ENCODE measurements around the gene MAD1L1. TPM values are rescaled to one million over a fixed set of nuclear protein-coding genes. Genes with fewer than 3 reads are reported as not detected.

The MAD1L1 gene
- total RNA-seq, 1 experiment from 2014 or later, result 43.8 TPM

DNA sequence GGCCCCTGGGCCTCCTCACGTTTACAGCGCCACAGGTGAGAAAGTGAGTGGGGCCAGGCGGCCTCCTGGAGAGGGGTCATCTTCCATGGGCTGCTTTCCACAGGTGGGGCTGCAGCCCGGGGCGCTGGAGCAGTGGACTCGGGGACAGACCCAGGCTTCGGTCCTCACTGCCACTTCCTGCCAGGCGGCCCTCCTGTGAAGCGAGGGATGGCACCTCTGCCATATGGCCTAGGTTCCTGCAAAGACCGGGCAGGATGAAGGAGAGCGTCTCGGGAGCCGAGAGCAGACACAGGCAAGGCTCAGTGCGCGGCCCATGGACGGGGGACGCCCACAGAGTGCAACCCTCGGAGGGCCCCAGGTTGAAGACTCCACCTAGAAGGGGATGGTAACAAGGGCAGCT is 106.8 kb downstream of the MAD1L1 start:
- Mint-ChIP-seq H3K27me3 (ENCODE audit: low read depth) (no peaks in the 10 kb centered on the region), H3K36me3 (no peaks in the 10 kb centered on the region; the same call in 1 of the 2 replicates), H3K27ac (no peak overlapping the region), H3K9me3 (no peaks in the 10 kb centered on the region), H3K4me3 (no peak overlapping the region), H3K4me1 (no peaks in the 10 kb centered on the region)
- ATAC-seq, result no peak
- no peak for TF ChIP-seq NFE2L1 (CRISPR knock-in tag; IDR thresholded peaks at IDR 0.05)
- TF ChIP-seq FOXK1 (CRISPR knock-in tag; IDR thresholded peaks at IDR 0.05), result no peak
- TF ChIP-seq, protein P1, sequence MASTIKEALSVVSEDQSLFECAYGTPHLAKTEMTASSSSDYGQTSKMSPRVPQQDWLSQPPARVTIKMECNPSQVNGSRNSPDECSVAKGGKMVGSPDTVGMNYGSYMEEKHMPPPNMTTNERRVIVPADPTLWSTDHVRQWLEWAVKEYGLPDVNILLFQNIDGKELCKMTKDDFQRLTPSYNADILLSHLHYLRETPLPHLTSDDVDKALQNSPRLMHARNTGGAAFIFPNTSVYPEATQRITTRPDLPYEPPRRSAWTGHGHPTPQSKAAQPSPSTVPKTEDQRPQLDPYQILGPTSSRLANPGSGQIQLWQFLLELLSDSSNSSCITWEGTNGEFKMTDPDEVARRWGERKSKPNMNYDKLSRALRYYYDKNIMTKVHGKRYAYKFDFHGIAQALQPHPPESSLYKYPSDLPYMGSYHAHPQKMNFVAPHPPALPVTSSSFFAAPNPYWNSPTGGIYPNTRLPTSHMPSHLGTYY (CRISPR knock-in tag; IDR thresholded peaks at IDR 0.05), result no peak
- TF ChIP-seq GTF2I (CRISPR knock-in tag; conservative IDR thresholded peaks at IDR 0.05), result no peak
- TF ChIP-seq ZNF232 (CRISPR knock-in tag; IDR thresholded peaks at IDR 0.05), result no peak
- no peak for TF ChIP-seq ATF1 (CRISPR knock-in tag; IDR thresholded peaks at IDR 0.05)
- TF ChIP-seq ZNF263 (CRISPR knock-in tag; IDR thresholded peaks at IDR 0.05; ENCODE audit: low read depth), result no peak
- TF ChIP-seq, protein P2, sequence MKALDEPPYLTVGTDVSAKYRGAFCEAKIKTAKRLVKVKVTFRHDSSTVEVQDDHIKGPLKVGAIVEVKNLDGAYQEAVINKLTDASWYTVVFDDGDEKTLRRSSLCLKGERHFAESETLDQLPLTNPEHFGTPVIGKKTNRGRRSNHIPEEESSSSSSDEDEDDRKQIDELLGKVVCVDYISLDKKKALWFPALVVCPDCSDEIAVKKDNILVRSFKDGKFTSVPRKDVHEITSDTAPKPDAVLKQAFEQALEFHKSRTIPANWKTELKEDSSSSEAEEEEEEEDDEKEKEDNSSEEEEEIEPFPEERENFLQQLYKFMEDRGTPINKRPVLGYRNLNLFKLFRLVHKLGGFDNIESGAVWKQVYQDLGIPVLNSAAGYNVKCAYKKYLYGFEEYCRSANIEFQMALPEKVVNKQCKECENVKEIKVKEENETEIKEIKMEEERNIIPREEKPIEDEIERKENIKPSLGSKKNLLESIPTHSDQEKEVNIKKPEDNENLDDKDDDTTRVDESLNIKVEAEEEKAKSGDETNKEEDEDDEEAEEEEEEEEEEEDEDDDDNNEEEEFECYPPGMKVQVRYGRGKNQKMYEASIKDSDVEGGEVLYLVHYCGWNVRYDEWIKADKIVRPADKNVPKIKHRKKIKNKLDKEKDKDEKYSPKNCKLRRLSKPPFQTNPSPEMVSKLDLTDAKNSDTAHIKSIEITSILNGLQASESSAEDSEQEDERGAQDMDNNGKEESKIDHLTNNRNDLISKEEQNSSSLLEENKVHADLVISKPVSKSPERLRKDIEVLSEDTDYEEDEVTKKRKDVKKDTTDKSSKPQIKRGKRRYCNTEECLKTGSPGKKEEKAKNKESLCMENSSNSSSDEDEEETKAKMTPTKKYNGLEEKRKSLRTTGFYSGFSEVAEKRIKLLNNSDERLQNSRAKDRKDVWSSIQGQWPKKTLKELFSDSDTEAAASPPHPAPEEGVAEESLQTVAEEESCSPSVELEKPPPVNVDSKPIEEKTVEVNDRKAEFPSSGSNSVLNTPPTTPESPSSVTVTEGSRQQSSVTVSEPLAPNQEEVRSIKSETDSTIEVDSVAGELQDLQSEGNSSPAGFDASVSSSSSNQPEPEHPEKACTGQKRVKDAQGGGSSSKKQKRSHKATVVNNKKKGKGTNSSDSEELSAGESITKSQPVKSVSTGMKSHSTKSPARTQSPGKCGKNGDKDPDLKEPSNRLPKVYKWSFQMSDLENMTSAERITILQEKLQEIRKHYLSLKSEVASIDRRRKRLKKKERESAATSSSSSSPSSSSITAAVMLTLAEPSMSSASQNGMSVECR (CRISPR knock-in tag; IDR thresholded peaks at IDR 0.05; ENCODE audit: borderline replicate concordance), result no peak
- no peak for TF ChIP-seq SP1 (CRISPR knock-in tag; conservative IDR thresholded peaks at IDR 0.05)
- no peak for TF ChIP-seq NR3C1 (CRISPR knock-in tag; conservative IDR thresholded peaks at IDR 0.05; ENCODE audit: low read depth)
- TF ChIP-seq, protein P3, sequence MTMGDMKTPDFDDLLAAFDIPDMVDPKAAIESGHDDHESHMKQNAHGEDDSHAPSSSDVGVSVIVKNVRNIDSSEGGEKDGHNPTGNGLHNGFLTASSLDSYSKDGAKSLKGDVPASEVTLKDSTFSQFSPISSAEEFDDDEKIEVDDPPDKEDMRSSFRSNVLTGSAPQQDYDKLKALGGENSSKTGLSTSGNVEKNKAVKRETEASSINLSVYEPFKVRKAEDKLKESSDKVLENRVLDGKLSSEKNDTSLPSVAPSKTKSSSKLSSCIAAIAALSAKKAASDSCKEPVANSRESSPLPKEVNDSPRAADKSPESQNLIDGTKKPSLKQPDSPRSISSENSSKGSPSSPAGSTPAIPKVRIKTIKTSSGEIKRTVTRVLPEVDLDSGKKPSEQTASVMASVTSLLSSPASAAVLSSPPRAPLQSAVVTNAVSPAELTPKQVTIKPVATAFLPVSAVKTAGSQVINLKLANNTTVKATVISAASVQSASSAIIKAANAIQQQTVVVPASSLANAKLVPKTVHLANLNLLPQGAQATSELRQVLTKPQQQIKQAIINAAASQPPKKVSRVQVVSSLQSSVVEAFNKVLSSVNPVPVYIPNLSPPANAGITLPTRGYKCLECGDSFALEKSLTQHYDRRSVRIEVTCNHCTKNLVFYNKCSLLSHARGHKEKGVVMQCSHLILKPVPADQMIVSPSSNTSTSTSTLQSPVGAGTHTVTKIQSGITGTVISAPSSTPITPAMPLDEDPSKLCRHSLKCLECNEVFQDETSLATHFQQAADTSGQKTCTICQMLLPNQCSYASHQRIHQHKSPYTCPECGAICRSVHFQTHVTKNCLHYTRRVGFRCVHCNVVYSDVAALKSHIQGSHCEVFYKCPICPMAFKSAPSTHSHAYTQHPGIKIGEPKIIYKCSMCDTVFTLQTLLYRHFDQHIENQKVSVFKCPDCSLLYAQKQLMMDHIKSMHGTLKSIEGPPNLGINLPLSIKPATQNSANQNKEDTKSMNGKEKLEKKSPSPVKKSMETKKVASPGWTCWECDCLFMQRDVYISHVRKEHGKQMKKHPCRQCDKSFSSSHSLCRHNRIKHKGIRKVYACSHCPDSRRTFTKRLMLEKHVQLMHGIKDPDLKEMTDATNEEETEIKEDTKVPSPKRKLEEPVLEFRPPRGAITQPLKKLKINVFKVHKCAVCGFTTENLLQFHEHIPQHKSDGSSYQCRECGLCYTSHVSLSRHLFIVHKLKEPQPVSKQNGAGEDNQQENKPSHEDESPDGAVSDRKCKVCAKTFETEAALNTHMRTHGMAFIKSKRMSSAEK (CRISPR knock-in tag; IDR thresholded peaks at IDR 0.05; ENCODE audit: borderline replicate concordance), result no peak
- TF ChIP-seq CREB1 (CRISPR knock-in tag; IDR thresholded peaks at IDR 0.05), result no peak
- ChIA-PET CTCF (interaction anchor here (1.6 kb wide), 1 partner anchor 22 kb away, joined by 4 read pairs; no protein-coding TSS in a partner anchor), POLR2A (no interaction called here)
- no peak for DNase-seq (ENCODE audit: low spot score)

DNA sequence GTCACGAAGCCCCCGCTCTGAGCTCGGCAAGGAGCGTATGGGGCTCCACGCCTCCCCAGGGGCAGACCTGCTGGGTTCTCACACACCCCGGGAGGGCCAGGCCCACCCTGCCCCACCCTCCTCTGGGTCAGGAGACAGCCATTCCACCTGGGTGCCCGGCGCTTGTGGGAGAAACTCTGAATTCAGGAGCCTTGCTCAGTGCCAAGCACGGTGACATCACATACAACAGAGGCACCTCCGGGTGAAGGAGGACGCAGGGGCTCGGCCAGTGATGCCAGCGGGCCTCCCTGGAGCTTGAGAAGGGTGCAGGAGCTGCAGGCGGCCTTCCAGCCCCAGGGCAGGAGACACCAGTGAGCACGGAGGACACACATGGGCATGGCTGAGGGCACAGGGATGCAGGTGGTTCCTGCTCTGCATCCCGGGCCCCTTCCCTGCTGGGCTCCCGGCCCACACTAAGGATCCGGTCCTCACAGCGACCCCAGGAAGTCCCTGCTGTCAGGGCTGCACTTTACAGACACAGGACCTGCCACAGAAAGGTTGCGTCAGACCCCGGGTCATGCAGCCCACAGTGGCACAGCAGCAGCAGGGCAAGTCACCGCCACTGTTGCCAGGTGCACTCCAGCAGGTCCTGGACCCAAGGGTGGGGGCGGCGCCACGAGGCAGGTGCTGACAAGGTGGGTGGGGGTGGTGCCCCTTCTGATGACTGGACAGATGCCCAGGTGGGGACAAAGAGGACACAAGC is 108.0 kb downstream of the MAD1L1 start:
- DNase-seq (ENCODE audit: low spot score) (no peak), ATAC-seq (no peak)
- Mint-ChIP-seq H3K9me3 (no peaks in the 10 kb centered on the region), H3K36me3 (no peaks in the 10 kb centered on the region; the same call in 1 of the 2 replicates), H3K27me3 (ENCODE audit: low read depth) (no peaks in the 10 kb centered on the region; the same call in 1 of the 2 replicates), H3K27ac (no peak overlapping the region), H3K4me1 (no peaks in the 10 kb centered on the region), H3K4me3 (no peak overlapping the region)
- ChIA-PET CTCF (interaction anchor here (0.6 kb wide), 1 partner anchor 47 kb away, joined by 3 read pairs; no protein-coding TSS in a partner anchor), POLR2A (no interaction called here)
- no peak for TF ChIP-seq ZNF138 (CRISPR knock-in tag; conservative IDR thresholded peaks at IDR 0.05)
- TF ChIP-seq, protein P4, sequence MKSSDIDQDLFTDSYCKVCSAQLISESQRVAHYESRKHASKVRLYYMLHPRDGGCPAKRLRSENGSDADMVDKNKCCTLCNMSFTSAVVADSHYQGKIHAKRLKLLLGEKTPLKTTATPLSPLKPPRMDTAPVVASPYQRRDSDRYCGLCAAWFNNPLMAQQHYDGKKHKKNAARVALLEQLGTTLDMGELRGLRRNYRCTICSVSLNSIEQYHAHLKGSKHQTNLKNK (CRISPR knock-in tag; IDR thresholded peaks at IDR 0.05), result no peak
- TF ChIP-seq, protein P5, sequence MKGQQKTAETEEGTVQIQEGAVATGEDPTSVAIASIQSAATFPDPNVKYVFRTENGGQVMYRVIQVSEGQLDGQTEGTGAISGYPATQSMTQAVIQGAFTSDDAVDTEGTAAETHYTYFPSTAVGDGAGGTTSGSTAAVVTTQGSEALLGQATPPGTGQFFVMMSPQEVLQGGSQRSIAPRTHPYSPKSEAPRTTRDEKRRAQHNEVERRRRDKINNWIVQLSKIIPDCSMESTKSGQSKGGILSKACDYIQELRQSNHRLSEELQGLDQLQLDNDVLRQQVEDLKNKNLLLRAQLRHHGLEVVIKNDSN (CRISPR knock-in tag; IDR thresholded peaks at IDR 0.05), result no peak
- TF ChIP-seq, protein P6, sequence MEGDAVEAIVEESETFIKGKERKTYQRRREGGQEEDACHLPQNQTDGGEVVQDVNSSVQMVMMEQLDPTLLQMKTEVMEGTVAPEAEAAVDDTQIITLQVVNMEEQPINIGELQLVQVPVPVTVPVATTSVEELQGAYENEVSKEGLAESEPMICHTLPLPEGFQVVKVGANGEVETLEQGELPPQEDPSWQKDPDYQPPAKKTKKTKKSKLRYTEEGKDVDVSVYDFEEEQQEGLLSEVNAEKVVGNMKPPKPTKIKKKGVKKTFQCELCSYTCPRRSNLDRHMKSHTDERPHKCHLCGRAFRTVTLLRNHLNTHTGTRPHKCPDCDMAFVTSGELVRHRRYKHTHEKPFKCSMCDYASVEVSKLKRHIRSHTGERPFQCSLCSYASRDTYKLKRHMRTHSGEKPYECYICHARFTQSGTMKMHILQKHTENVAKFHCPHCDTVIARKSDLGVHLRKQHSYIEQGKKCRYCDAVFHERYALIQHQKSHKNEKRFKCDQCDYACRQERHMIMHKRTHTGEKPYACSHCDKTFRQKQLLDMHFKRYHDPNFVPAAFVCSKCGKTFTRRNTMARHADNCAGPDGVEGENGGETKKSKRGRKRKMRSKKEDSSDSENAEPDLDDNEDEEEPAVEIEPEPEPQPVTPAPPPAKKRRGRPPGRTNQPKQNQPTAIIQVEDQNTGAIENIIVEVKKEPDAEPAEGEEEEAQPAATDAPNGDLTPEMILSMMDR (IDR thresholded peaks at IDR 0.05), result no peak
- no peak for TF ChIP-seq FOXK1 (CRISPR knock-in tag; IDR thresholded peaks at IDR 0.05)
